WTC11 (cell line): ENCODE measurements around the gene TBC1D1.

Experiments
- ATF3 ChIP-seq: sonication (generic); formaldehyde crosslinking; conservative IDR thresholded peaks from 2 replicates; pipeline ENCODE4 v1.8.1; 2022; ENCODE audit warnings: mild to moderate bottlenecking, missing genetic modification reagents
- CREB1 ChIP-seq: sonication (generic); formaldehyde crosslinking; IDR thresholded peaks from 2 replicates; pipeline ENCODE4 v1.8.0; 2023; ENCODE audit warnings: mild to moderate bottlenecking, missing genetic modification reagents
- CTCF ChIP-seq: fragments of 200-600 bp; IDR thresholded peaks from 2 replicates; pipeline ENCODE4 v1.8.0; 2022; ENCODE audit warnings: antibody characterized with exemption
- IRF2 ChIP-seq: sonication (generic); formaldehyde crosslinking; IDR thresholded peaks from 2 replicates; pipeline ENCODE4 v1.8.0; 2022; ENCODE audit warnings: low read depth, missing genetic modification reagents, borderline replicate concordance
- OVOL2 ChIP-seq: fragments of 250-450 bp; sonication (Bioruptor Pico); IDR thresholded peaks from 2 replicates; pipeline ENCODE4 v1.9.0; 2021; ENCODE audit warnings: mild to moderate bottlenecking, borderline replicate concordance
- SP1 ChIP-seq: sonication (generic); formaldehyde crosslinking; conservative IDR thresholded peaks from 2 replicates; pipeline ENCODE4 v1.8.1; 2022; ENCODE audit warnings: missing genetic modification reagents
- STAT6 ChIP-seq: sonication (generic); formaldehyde crosslinking; conservative IDR thresholded peaks from 2 replicates; pipeline ENCODE4 v1.8.1; 2023; ENCODE audit warnings: mild to moderate bottlenecking, low read depth, missing genetic modification reagents, moderate library complexity
- ZNF232 ChIP-seq: sonication (generic); formaldehyde crosslinking; IDR thresholded peaks from 2 replicates; pipeline ENCODE4 v1.8.0; 2022; ENCODE audit warnings: mild to moderate bottlenecking, missing genetic modification reagents
- ZNF671 ChIP-seq: fragments of 250-450 bp; sonication (Bioruptor Pico); IDR thresholded peaks from 2 replicates; pipeline ENCODE4 v1.8.0; 2021; ENCODE audit warnings: mild to moderate bottlenecking
- TF ChIP-seq, protein P1 (sequence below): sonication (generic); formaldehyde crosslinking; IDR thresholded peaks from 2 replicates; pipeline ENCODE4 v1.8.0; 2022; ENCODE audit warnings: mild to moderate bottlenecking, missing genetic modification reagents
- TF ChIP-seq, protein P2 (sequence below): sonication (generic); formaldehyde crosslinking; IDR thresholded peaks from 2 replicates; pipeline ENCODE4 v1.8.0; 2022; ENCODE audit warnings: mild to moderate bottlenecking, missing genetic modification reagents
- TF ChIP-seq, protein P3 (sequence below): sonication (generic); formaldehyde crosslinking; IDR thresholded peaks from 2 replicates; pipeline ENCODE4 v1.8.1; 2022; ENCODE audit warnings: missing genetic modification reagents, borderline replicate concordance

- no peak for TF ChIP-seq CTCF
- no peak for TF ChIP-seq ZNF232 (CRISPR knock-in tag)
- TF ChIP-seq, protein P1, sequence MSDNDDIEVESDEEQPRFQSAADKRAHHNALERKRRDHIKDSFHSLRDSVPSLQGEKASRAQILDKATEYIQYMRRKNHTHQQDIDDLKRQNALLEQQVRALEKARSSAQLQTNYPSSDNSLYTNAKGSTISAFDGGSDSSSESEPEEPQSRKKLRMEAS (CRISPR knock-in tag) = no peak
- no peak for TF ChIP-seq ZNF671
- TF ChIP-seq ATF3 = no peak
- no peak for TF ChIP-seq SP1
- TF ChIP-seq STAT6 (CRISPR knock-in tag) = no peak
- no peak for TF ChIP-seq IRF2 (CRISPR knock-in tag)
- TF ChIP-seq CREB1 (CRISPR knock-in tag) = no peak
- TF ChIP-seq OVOL2 (CRISPR knock-in tag) = no peak
- TF ChIP-seq, protein P2, sequence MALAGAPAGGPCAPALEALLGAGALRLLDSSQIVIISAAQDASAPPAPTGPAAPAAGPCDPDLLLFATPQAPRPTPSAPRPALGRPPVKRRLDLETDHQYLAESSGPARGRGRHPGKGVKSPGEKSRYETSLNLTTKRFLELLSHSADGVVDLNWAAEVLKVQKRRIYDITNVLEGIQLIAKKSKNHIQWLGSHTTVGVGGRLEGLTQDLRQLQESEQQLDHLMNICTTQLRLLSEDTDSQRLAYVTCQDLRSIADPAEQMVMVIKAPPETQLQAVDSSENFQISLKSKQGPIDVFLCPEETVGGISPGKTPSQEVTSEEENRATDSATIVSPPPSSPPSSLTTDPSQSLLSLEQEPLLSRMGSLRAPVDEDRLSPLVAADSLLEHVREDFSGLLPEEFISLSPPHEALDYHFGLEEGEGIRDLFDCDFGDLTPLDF (CRISPR knock-in tag) = no peak
- TF ChIP-seq, protein P3, sequence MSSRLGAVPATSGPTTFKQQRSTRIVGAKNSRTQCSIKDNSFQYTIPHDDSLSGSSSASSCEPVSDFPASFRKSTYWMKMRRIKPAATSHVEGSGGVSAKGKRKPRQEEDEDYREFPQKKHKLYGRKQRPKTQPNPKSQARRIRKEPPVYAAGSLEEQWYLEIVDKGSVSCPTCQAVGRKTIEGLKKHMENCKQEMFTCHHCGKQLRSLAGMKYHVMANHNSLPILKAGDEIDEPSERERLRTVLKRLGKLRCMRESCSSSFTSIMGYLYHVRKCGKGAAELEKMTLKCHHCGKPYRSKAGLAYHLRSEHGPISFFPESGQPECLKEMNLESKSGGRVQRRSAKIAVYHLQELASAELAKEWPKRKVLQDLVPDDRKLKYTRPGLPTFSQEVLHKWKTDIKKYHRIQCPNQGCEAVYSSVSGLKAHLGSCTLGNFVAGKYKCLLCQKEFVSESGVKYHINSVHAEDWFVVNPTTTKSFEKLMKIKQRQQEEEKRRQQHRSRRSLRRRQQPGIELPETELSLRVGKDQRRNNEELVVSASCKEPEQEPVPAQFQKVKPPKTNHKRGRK (CRISPR knock-in tag) = no peak
Measured at GRCh38 chr4:37867102-37867501, 23.8 kb upstream of the TBC1D1 start.
